Panc1 (cell line): Measurements from ENCODE around the gene MKLN1. TPM values are rescaled to one million over a fixed set of nuclear protein-coding genes. Genes with fewer than 3 reads are reported as not detected.

ENCODE experiments used
- ATAC-seq: fragments of 200-7000 bp; cut with Tn5 transposase; 2 replicates; pipeline ENCODE4 v1.9.1; 2020; ENCODE audit warnings: mild to moderate bottlenecking, moderate library complexity
- BruUV-seq: library from RNA; stranded (reverse); fragments of 400-500 nt; replicated peaks from 2 replicates; lab custom pipeline; 2021; lab: Mats Ljungman, UMichigan
- CTCF ChIA-PET: fragments of 300-600 bp; sonication (Branson Sonifier 250); formaldehyde crosslinking; loops from one replicate; lab custom pipeline; 2022; ENCODE audit warnings: antibody characterized with exemption; lab: Charles Lee
- POLR2A ChIA-PET: fragments of 300-600 bp; sonication (Branson Sonifier 250); formaldehyde crosslinking; loops from one replicate; lab custom pipeline; 2022; ENCODE audit warnings: antibody characterized with exemption; lab: Charles Lee
- DNase-seq: peaks from one replicate; pipeline ENCODE4 v3.0.0-alpha.2; 2010; ENCODE audit warnings: low read depth, low spot score
- H3K27ac ChIP-seq: 2 replicates; pipeline ENCODE4 v1.5.1; 2011; ENCODE audit warnings: mild to moderate bottlenecking, low read length, inconsistent platforms
- H3K27me3 ChIP-seq: fragments of 200-500 bp; sonication (Bioruptor generic); 2 replicates; pipeline ENCODE4 v1.6.0; 2014; ENCODE audit warnings: low read length, inconsistent platforms; ENCODE audit not compliant: control insufficient read depth, insufficient read depth
- H3K36me3 ChIP-seq: fragments of 200-500 bp; sonication (Bioruptor generic); 2 replicates; pipeline ENCODE4 v1.5.1; 2014; ENCODE audit warnings: inconsistent platforms, mild to moderate bottlenecking, low read length, moderate library complexity; ENCODE audit not compliant: control insufficient read depth, insufficient read depth
- H3K4me1 ChIP-seq: 2 replicates; pipeline ENCODE4 v1.5.1; 2011; ENCODE audit warnings: inconsistent platforms, mild to moderate bottlenecking, low read length, moderate library complexity; ENCODE audit not compliant: control insufficient read depth, insufficient read depth
- H3K4me3 ChIP-seq, 2 experiments: 2 replicates each; pipeline ENCODE4 v1.5.1; 2011 to 2012; ENCODE audit warnings: low read depth in 2 of 2, low read length in 2 of 2, mild to moderate bottlenecking in 2 of 2, inconsistent platforms in 1 of 2, moderate library complexity in 1 of 2
- H3K9me3 ChIP-seq: fragments of 200-500 bp; sonication (Bioruptor generic); 2 replicates; pipeline ENCODE4 v1.5.1; 2014; ENCODE audit warnings: low read depth, mild to moderate bottlenecking, inconsistent platforms, low read length, moderate library complexity; ENCODE audit not compliant: control insufficient read depth, insufficient read depth
- CTCF ChIP-seq: fragments of 450-650 bp; IDR thresholded peaks from 2 replicates; pipeline ENCODE4 v1.5.1; 2017; ENCODE audit warnings: mild to moderate bottlenecking
- POLR2AphosphoS5 ChIP-seq: IDR thresholded peaks from 2 replicates; pipeline ENCODE4 v1.6.1; 2012; ENCODE audit warnings: mild to moderate bottlenecking, low read depth, low read length, moderate library complexity
- REST ChIP-seq, 2 experiments: IDR thresholded peaks; 2 replicates each; pipeline ENCODE4 v1.6.1; 2011 to 2012; ENCODE audit warnings: low read depth in 2 of 2, control low read depth in 1 of 2, low read length in 1 of 2, mild to moderate bottlenecking in 1 of 2, moderate library complexity in 1 of 2; ENCODE audit not compliant: insufficient read depth in 1 of 2
- SIN3A ChIP-seq: IDR thresholded peaks from 2 replicates; pipeline ENCODE4 v1.6.1; 2012; ENCODE audit warnings: low read depth, mild to moderate bottlenecking, low read length, moderate library complexity, borderline replicate concordance; ENCODE audit not compliant: insufficient read depth
- TCF7L2 ChIP-seq: IDR thresholded peaks from 2 replicates; pipeline ENCODE4 v1.6.1; 2011; ENCODE audit warnings: mild to moderate bottlenecking, low read depth, low read length, inconsistent platforms
- in situ Hi-C: cut with HindIII; loops from 2 replicates; pipeline ENCODE4 v1.10.0; 2016; ENCODE audit warnings: low sequenced_read_pairs, low pct_unique_long_range_greater_than_20kb
- intact Hi-C: fragments of 100-400 bp; cut with micrococcal nuclease; formaldehyde crosslinking; loops from one replicate; pipeline ENCODE4 v1.10.0; 2022; ENCODE audit not compliant: unreplicated experiment
- total RNA-seq: library from RNA; stranded (reverse); gene quantifications from one replicate; pipeline ENCODE4 v1.2.1, GENCODE V29; 2021; ENCODE audit not compliant: unreplicated experiment

MKLN1 gene
- total RNA-seq, 1 experiment from 2014 or later, result 46.4 TPM

GRCh38 chr7:131500357-131500756 lies 172.7 kb downstream of the MKLN1 start:
- BruUV-seq, result no TSS peak
- ChIA-PET POLR2A (interaction anchor here (0.6 kb wide), 1 partner anchor 1373 kb away, joined by 10 read pairs; no protein-coding TSS in a partner anchor), CTCF (interaction anchor here (0.6 kb wide), 1 partner anchor 152 kb away, joined by 7 read pairs; no protein-coding TSS in a partner anchor)
- Histone ChIP-seq H3K9me3 (no peaks in the 10 kb centered on the region), H3K4me1 (no peaks in the 10 kb centered on the region; the same call in 1 of the 2 replicates), H3K27me3 (no peaks in the 10 kb centered on the region), H3K27ac (no peak overlapping the region), H3K36me3 (no peaks in the 10 kb centered on the region; the same call in 1 of the 2 replicates), H3K4me3 (no peak overlapping the region)
- intact Hi-C loops (no loop called here), in situ Hi-C loops (no loop called here)
- TF ChIP-seq SIN3A, result no peak
- no peak for TF ChIP-seq POLR2AphosphoS5
- TF ChIP-seq REST (IDR thresholded peaks at IDR 0.05; ENCODE audit: insufficient read depth in 1 of 2, low read depth in 2 of 2, low read length in 1 of 2), result no peak
- no peak for TF ChIP-seq CTCF
- no peak for TF ChIP-seq TCF7L2
- DNase-seq (no peak), ATAC-seq (no peak)

GRCh38 chr7:131501422-131501821 lies 173.7 kb downstream of the MKLN1 start:
- TSS peak; percentile 7 for BruUV-seq
- no peak overlapping the region for H3K27ac ChIP-seq
- H3K4me1 ChIP-seq, result no peaks in the 10 kb centered on the region; the same call in 1 of the 2 replicates
- no peak overlapping the region for H3K4me3 ChIP-seq
- H3K27me3 ChIP-seq, result no peaks in the 10 kb centered on the region
- DNase-seq (no peak), ATAC-seq (no peak)
- TF ChIP-seq SIN3A (no peak), TCF7L2 (no peak), POLR2AphosphoS5 (no peak), REST (IDR thresholded peaks at IDR 0.05; ENCODE audit: insufficient read depth in 1 of 2, low read depth in 2 of 2, low read length in 1 of 2) (no peak), CTCF (no peak)
- CTCF ChIA-PET, result interaction anchor here (1.3 kb wide), 1 partner anchor 11 kb away, joined by 4 read pairs; no protein-coding TSS in a partner anchor
- POLR2A ChIA-PET, result interaction anchor here (0.6 kb wide), 1 partner anchor 713 kb away, joined by 4 read pairs; no protein-coding TSS in a partner anchor
- in situ Hi-C loops, result no loop called here
- no peaks in the 10 kb centered on the region for H3K9me3 ChIP-seq
- H3K36me3 ChIP-seq, result no peaks in the 10 kb centered on the region; the same call in 1 of the 2 replicates
- intact Hi-C loops, result no loop called here
